HEK293T (cell line): ENCODE results near the gene PABPC1L.

Experiments
- CTCF ChIA-PET: fragments of 350-600 bp; formaldehyde crosslinking; extraction: SDS; loops from one replicate; lab custom pipeline; 2021; ENCODE audit warnings: antibody characterized with exemption, inconsistent platforms; lab: Yijun Ruan, JAX
- POLR2A ChIA-PET: fragments of 350-600 bp; formaldehyde crosslinking; extraction: SDS; loops from one replicate; lab custom pipeline; 2020; ENCODE audit warnings: antibody characterized with exemption, inconsistent platforms; lab: Yijun Ruan, JAX
- DNase-seq: peaks from one replicate; pipeline ENCODE4 v3.0.0; 2012; ENCODE audit warnings: mixed read lengths; ENCODE audit errors: extremely low spot score
- ARNT ChIP-seq: fragments of 450-650 bp; IDR thresholded peaks from 2 replicates; pipeline ENCODE4 v1.6.1; 2017; ENCODE audit warnings: mild to moderate bottlenecking
- BHLHE40 ChIP-seq: fragments of 450-650 bp; IDR thresholded peaks from 2 replicates; pipeline ENCODE4 v1.6.1; 2016; ENCODE audit warnings: mild to moderate bottlenecking, moderate library complexity, borderline replicate concordance
- CTBP1 ChIP-seq: fragments of 450-650 bp; IDR thresholded peaks from 2 replicates; pipeline ENCODE4 v1.6.1; 2016; ENCODE audit warnings: borderline replicate concordance
- ELF4 ChIP-seq: fragments of 450-650 bp; IDR thresholded peaks from 2 replicates; pipeline ENCODE4 v1.6.1; 2017; ENCODE audit warnings: antibody characterized with exemption
- FOXA1 ChIP-seq: fragments of 450-650 bp; IDR thresholded peaks from 2 replicates; pipeline ENCODE4 v1.6.1; 2016; ENCODE audit warnings: mild to moderate bottlenecking
- FOXK2 ChIP-seq: fragments of 450-650 bp; IDR thresholded peaks from 2 replicates; pipeline ENCODE4 v1.6.1; 2016; ENCODE audit warnings: mild to moderate bottlenecking
- FOXM1 ChIP-seq: fragments of 450-650 bp; IDR thresholded peaks from 2 replicates; pipeline ENCODE4 v1.6.1; 2017; ENCODE audit warnings: mild to moderate bottlenecking, borderline replicate concordance
- HDGF ChIP-seq: fragments of 450-650 bp; IDR thresholded peaks from 2 replicates; pipeline ENCODE4 v1.6.1; 2017; ENCODE audit warnings: antibody characterized with exemption, borderline replicate concordance
- L3MBTL2 ChIP-seq: fragments of 450-650 bp; conservative IDR thresholded peaks from 2 replicates; pipeline ENCODE4 v1.6.1; 2016; ENCODE audit warnings: mild to moderate bottlenecking
- LEF1 ChIP-seq: fragments of 450-650 bp; IDR thresholded peaks from 2 replicates; pipeline ENCODE4 v1.6.1; 2017; ENCODE audit warnings: mild to moderate bottlenecking, borderline replicate concordance
- NFRKB ChIP-seq: fragments of 450-650 bp; IDR thresholded peaks from 2 replicates; pipeline ENCODE4 v1.6.1; 2016; ENCODE audit warnings: mild to moderate bottlenecking, moderate library complexity
- SP1 ChIP-seq: fragments of 450-650 bp; IDR thresholded peaks from 2 replicates; pipeline ENCODE4 v1.6.1; 2017
- SUZ12 ChIP-seq: fragments of 450-650 bp; IDR thresholded peaks from 2 replicates; pipeline ENCODE4 v1.6.1; 2016; ENCODE audit warnings: mild to moderate bottlenecking
- TARDBP ChIP-seq: fragments of 450-650 bp; IDR thresholded peaks from 2 replicates; pipeline ENCODE4 v1.6.1; 2016
- ZNF384 ChIP-seq: fragments of 450-650 bp; IDR thresholded peaks from 2 replicates; pipeline ENCODE4 v1.6.1; 2016
- TF ChIP-seq, protein P1 (sequence below): fragments of 450-650 bp; IDR thresholded peaks from 2 replicates; pipeline ENCODE4 v1.6.1; 2016

The PABPC1L gene

DNA sequence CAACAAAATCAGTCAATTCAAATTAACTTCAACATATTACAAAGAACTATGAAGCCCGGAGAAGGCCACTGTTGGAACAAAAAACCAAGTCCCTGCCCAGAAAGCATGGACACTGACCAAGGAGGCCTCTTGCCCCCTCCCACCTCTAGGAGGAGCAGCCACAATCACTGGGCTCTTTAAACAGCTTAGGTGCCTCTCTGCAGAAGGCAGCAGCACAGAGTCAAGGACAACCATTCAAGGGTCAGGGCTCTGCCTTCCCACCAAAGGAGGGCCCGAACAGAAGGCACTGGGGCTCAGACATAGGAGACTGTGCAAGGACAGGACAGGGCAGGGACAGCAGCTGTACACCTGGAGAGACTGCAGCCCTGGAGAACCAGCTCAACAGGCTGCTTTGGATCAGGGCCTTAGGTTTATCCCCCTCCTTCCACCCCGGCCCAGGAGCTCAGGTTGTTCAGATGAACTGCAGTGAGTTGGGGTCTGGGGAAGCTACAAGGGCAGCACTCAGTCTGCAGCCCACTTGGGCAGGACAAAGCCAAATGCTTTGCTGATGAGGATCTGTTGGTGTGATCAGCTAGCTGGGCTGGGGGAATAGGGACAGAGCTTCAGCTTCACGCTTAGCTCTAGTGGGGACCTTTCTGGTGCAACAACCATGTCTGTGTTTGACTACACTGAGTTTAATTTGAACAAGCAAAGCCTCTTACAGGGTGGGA is 32.6 kb downstream of the PABPC1L start:
- ChIA-PET CTCF (interaction anchor here (0.7 kb wide), 1 partner anchor 348 kb away, joined by 4 read pairs; no protein-coding TSS in a partner anchor), POLR2A (no interaction called here)
- no peak for DNase-seq
- TF ChIP-seq FOXA1 (no peak), FOXK2 (no peak), HDGF (no peak), ELF4 (no peak), TARDBP (no peak), SP1 (no peak), L3MBTL2 (no peak), LEF1 (no peak), BHLHE40 (no peak), NFRKB (no peak), FOXM1 (no peak), SUZ12 (no peak)
- TF ChIP-seq, protein P1, sequence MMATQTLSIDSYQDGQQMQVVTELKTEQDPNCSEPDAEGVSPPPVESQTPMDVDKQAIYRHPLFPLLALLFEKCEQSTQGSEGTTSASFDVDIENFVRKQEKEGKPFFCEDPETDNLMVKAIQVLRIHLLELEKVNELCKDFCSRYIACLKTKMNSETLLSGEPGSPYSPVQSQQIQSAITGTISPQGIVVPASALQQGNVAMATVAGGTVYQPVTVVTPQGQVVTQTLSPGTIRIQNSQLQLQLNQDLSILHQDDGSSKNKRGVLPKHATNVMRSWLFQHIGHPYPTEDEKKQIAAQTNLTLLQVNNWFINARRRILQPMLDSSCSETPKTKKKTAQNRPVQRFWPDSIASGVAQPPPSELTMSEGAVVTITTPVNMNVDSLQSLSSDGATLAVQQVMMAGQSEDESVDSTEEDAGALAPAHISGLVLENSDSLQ, result no peak

- ChIA-PET CTCF (no interaction called here), POLR2A (no interaction called here)
- no peak for DNase-seq
- TF ChIP-seq, protein P1, result no peak
- TF ChIP-seq TARDBP (no peak), NFRKB (no peak), SUZ12 (no peak), HDGF (no peak), L3MBTL2 (no peak), FOXA1 (no peak), ELF4 (no peak), LEF1 (no peak), BHLHE40 (no peak), ARNT (no peak)
These were observed 34.0 kb downstream of the PABPC1L start for GRCh38 chr20:44943828-44944227.

DNA sequence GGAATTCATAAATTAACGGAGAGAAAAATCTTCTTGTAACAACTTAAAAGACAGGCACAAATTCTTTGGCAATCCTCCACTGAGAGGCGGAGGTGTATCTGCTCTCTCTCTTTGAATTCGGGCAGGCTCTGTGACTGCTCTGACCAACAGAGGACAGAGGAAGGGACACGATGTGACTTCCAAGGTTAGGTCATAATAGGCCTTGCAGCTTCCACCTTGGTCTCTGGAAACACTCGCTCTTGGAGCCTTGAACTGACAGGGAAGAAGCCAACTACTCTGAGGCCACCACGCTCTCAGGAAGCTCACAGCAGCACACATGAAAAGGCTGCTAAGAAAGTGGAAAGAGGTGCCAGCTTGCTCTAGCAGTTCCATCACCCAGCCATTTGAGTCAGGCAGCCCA is 35.4 kb downstream of the PABPC1L start:
- ChIA-PET CTCF (no interaction called here), POLR2A (no interaction called here)
- DNase-seq, result no peak
- TF ChIP-seq SUZ12, result no peak
- TF ChIP-seq BHLHE40, result no peak

DNA sequence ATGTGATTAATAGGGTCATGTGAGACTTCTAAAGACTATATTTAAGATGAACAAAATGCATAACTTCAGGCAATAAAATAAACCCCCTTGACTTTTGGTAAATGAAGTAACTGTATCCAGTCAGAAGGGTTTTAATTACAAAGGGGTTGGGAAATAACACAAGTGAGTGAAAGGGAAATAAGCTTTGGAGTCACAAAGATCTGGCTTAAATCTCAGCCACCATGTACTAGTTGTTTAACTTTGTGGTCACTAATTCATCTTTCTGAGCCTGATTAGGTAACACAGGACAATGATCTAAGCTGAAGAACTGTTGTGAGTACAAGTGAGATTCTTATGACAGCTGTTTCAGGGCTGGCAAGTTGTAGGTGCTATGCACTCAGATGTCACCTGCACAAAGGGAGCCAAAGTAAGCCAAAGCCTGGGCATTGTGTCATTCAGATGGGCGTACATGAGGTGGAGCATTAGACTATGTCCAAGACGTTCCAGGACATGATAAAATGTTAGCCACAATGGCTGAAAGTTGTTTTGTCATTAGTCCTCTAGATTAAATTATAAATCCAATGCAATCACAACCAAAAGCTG is 36.5 kb downstream of the PABPC1L start:
- ChIA-PET CTCF (no interaction called here), POLR2A (no interaction called here)
- no peak for DNase-seq
- TF ChIP-seq TARDBP (no peak), ELF4 (no peak), SUZ12 (no peak), CTBP1 (no peak), ZNF384 (no peak), ARNT (no peak), NFRKB (no peak), HDGF (no peak), FOXA1 (no peak), BHLHE40 (no peak), LEF1 (no peak), SP1 (no peak), FOXK2 (no peak)
- TF ChIP-seq, protein P1, result no peak

DNA sequence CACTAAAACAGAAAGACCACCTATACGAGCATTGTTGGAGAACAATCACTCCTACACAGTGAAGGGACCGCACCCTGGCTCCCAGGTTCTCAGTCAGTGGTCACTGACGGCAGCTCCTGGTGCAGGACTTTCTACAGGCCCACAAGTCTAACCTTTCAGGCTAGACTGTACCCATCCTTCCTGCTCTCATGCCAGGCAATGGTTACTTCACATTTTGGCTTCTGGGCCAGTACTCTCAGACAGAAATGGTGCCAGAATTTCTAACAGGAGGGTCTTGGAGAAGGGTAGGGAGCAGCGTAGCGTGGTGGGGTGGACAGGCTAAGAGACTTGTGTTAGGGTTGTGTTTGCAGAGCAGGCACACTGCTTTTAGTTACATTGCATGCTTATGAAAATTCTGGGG is 38.2 kb downstream of the PABPC1L start:
- CTCF ChIA-PET, result no interaction called here
- no peak for DNase-seq
- TF ChIP-seq BHLHE40 (no peak), ARNT (no peak), HDGF (no peak), L3MBTL2 (no peak), TARDBP (no peak), CTBP1 (no peak), ELF4 (no peak), SP1 (no peak), SUZ12 (no peak), FOXM1 (no peak), ZNF384 (no peak), LEF1 (no peak), FOXA1 (no peak), NFRKB (no peak), FOXK2 (no peak)
- TF ChIP-seq, protein P1, result no peak
- POLR2A ChIA-PET, result interaction anchor here (1.0 to 2.9 kb wide), 2 partner anchors 8 to 10 kb away, joined by 3 to 10 read pairs; no protein-coding TSS in a partner anchor

GRCh38 chr20:44948513-44948912 is 38.7 kb downstream of the PABPC1L start:
- no peak for TF ChIP-seq FOXA1
- TF ChIP-seq L3MBTL2, result no peak
- TF ChIP-seq NFRKB, result no peak
- TF ChIP-seq ZNF384, result no peak
- TF ChIP-seq FOXK2, result no peak
- TF ChIP-seq HDGF, result no peak
- no peak for TF ChIP-seq FOXM1
- TF ChIP-seq CTBP1, result no peak
- no peak for TF ChIP-seq LEF1
- TF ChIP-seq TARDBP, result no peak
- TF ChIP-seq SUZ12, result no peak
- TF ChIP-seq, protein P1, result no peak
- TF ChIP-seq ARNT, result no peak
- no peak for TF ChIP-seq SP1
- TF ChIP-seq BHLHE40, result no peak
- TF ChIP-seq ELF4, result no peak
- DNase-seq, result no peak
- POLR2A ChIA-PET, result interaction anchor here (1.0 to 2.9 kb wide), 2 partner anchors 9 to 10 kb away, joined by 3 to 10 read pairs; no protein-coding TSS in a partner anchor
- CTCF ChIA-PET, result no interaction called here
